ENCODE results near the gene IGFBP2.

IGFBP2 gene

DNA sequence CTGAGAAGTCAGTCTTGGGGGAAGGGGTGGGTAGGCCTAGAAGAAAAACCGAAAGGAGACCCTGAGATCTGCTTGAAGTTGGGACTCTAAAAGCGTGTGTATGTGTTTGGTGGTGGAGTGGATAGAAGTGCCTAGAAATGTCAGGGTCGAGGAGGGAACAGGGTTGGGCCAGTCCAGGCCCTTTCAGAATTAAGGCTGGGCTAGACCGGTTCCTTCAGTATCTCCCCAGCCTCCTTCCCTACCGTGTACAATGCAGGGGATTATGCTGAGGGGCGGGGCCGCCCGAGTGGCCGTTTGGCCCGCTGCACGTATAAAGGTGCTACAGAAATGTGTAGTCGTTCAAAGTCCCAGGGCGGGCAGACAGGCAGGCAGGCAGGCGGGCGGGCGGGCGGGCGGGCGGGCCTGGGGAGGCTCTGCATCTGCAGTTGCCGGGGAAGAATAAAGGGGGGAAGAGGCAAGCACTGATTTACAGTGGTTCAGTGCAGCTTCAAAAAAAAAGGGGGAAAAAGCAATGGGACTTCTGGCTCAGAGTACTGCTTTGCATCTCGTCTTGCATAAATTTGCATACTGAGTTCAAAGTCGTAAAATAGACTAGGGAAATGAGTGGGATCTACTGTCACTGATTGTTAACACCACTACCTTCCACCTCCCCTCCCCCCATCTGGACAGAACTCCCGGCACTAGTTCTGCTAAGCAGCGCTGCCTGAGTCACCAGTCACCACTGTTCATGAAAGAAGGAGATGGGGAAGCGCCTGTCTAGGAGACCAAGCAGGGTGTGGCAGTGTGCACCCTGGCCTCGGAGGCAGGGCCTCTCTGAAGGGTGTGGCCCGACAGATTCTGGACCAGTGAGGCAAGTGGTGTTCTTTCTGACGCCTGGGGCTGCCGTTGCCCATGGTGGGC is 3.6 kb downstream of the IGFBP2 start:
- H3K36me3 ChIP-seq = no peaks in the 10 kb centered on the region
- H3K27ac ChIP-seq = no peak overlapping the region
- H3K27me3 ChIP-seq (ENCODE audit: insufficient read depth, low read depth, severe bottlenecking) = peaks cover 36% of the 10 kb centered on the region
- H3K4me3 ChIP-seq (ENCODE audit: low read depth, low read length) = peak overlapping the region; percentile 45
- TF ChIP-seq CTCF (IDR thresholded peaks at IDR 0.05; ENCODE audit: low read depth, low read length) = no peak
- DNase-seq = peak; percentile 79
- H3K9me3 ChIP-seq (ENCODE audit: severe bottlenecking) = no peaks in the 10 kb centered on the region

- DNase-seq = no peak
- peaks cover 32% of the 10 kb centered on the region for H3K27me3 ChIP-seq (ENCODE audit: insufficient read depth, low read depth, severe bottlenecking)
- no peak for TF ChIP-seq CTCF (IDR thresholded peaks at IDR 0.05; ENCODE audit: low read depth, low read length)
- H3K36me3 ChIP-seq = no peaks in the 10 kb centered on the region
- H3K27ac ChIP-seq = no peak overlapping the region
- no peaks in the 10 kb centered on the region for H3K9me3 ChIP-seq (ENCODE audit: severe bottlenecking)
- H3K4me3 ChIP-seq (ENCODE audit: low read depth, low read length) = no peak overlapping the region
These were observed 4.3 kb downstream of the IGFBP2 start for GRCh38 chr2:216637472-216637871.

DNA sequence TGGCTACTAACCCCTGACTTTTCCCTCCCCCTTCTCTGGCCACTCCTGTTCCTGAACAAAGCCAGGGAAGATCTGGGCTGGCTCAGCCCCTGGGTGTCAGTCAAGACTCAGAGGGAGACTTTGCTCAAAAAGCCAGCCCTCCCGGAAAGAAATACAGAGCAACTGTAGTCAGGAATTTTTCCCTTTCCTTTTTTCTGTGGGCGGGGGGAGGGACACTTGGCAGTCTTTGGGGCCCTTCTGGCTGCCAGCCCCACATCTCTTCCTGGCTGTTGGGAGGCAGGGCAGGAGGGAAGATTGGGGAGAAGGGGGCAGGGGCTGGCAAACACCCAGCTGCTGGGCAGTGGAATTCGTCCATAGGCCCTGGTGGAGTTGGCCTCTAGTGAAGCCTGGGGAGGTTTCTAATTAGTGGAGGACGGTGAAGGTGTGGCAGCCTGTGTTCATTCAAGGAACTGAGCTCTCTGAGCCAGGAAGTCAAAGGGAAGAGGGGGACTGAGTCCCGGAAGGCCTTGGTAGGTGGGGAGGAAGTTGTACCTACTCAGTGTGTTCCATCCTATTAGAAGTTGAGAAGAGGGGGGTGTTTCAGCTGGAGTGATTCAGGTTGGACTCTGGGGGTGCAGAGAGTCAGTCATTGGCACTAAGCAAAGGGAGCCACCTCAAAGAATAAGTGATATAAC is 10.9 kb downstream of the IGFBP2 start:
- Histone ChIP-seq H3K9me3 (ENCODE audit: severe bottlenecking) (no peaks in the 10 kb centered on the region), H3K27ac (no peak overlapping the region), H3K36me3 (no peaks in the 10 kb centered on the region), H3K4me3 (ENCODE audit: low read depth, low read length) (no peak overlapping the region), H3K27me3 (ENCODE audit: insufficient read depth, low read depth, severe bottlenecking) (no peaks in the 10 kb centered on the region)
- no peak for DNase-seq
- no peak for TF ChIP-seq CTCF (IDR thresholded peaks at IDR 0.05; ENCODE audit: low read depth, low read length)

DNA sequence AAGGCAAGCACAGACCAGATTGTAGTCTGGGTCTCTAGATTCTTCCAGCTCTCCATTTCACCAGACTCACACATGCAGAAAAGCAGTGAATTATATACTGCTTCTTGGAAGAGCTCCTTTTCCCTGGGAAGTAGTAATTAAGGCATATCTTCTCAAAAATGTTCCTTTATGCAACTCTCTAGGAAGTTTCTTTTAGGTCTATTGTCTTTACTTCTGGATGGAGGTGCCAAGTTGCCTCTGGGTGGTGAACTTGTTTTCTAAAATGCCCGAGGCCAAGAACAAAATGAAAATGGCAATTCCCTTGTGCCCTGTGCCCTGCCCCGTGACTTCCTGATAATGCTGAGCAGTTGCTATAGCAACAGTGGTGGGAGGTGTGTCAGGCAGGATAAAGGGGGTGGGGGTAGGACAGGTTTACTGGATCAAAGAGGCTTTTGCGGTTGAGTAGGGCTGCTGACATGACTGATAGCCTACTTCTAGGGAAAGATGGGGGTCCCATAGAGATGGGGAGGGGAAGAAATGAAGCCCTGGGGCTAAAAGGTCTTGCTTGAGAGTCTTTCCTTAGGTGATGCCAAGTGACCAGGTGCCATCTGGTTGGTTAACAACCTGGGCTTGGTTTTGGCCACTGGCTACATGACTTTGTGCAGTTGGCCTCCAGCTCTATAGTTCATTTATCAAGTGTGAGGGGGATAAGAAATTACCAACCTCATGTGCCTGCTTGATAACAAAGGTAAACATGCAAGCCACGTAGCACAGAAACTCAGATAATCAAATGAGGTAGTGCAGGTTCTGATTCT is 11.8 kb downstream of the IGFBP2 start:
- TF ChIP-seq CTCF (IDR thresholded peaks at IDR 0.05; ENCODE audit: low read depth, low read length) = no peak

GRCh38 chr2:216645636-216645950 is 12.4 kb downstream of the IGFBP2 start:
- no peaks in the 10 kb centered on the region for H3K27me3 ChIP-seq (ENCODE audit: insufficient read depth, low read depth, severe bottlenecking)
- no peak overlapping the region for H3K4me3 ChIP-seq (ENCODE audit: low read depth, low read length)
- DNase-seq = no peak
- H3K36me3 ChIP-seq = no peaks in the 10 kb centered on the region
- no peak overlapping the region for H3K27ac ChIP-seq
- H3K9me3 ChIP-seq (ENCODE audit: severe bottlenecking) = no peaks in the 10 kb centered on the region
- TF ChIP-seq CTCF (IDR thresholded peaks at IDR 0.05; ENCODE audit: low read depth, low read length) = no peak

More for the DNA sequence above, 11.8 kb downstream of the IGFBP2 start:
- no peaks in the 10 kb centered on the region for H3K27me3 ChIP-seq (ENCODE audit: insufficient read depth, low read depth, severe bottlenecking)
- H3K9me3 ChIP-seq (ENCODE audit: severe bottlenecking) = no peaks in the 10 kb centered on the region
- DNase-seq = peak; percentile 47
- H3K4me3 ChIP-seq (ENCODE audit: low read depth, low read length) = no peak overlapping the region
- no peak overlapping the region for H3K27ac ChIP-seq
- H3K36me3 ChIP-seq = no peaks in the 10 kb centered on the region

Measured in WERI-Rb-1 (cell line).